ENCODE results near the gene ARSJ.
"Not testable (repeated sequence)": the region's sequence is repeated elsewhere in the genome, so short reads cannot be mapped to it uniquely, and the experiment has no call there.

ARSJ gene

GRCh38 chr4:113979148-113979904, at the start of gene ARSJ:
Gene ARSJ (minus strand): TSS chr4:113979647. CDS start chr4:113978834, 813 bp downstream.
- DNase-seq: no peak

GRCh38 chr4:114028071-114028470, 48.6 kb upstream of the ARSJ start:
- DNase-seq: no peak

- no peak for DNase-seq
Observed at GRCh38 chr4:114027596-114027995, 48.1 kb upstream of the ARSJ start.

- no peak for DNase-seq
Observed at GRCh38 chr4:114026447-114026846, 47.0 kb upstream of the ARSJ start.

- no peak for DNase-seq
Observed at GRCh38 chr4:114025176-114025777, 45.8 kb upstream of the ARSJ start.

GRCh38 chr4:114021451-114021850, 42.0 kb upstream of the ARSJ start:
- no peak for DNase-seq

- no peak for DNase-seq
Observed at GRCh38 chr4:114019969-114020358, 40.5 kb upstream of the ARSJ start.

- DNase-seq: no peak
Observed at GRCh38 chr4:114019276-114019968, 40.0 kb upstream of the ARSJ start.

GRCh38 chr4:114017120-114017917, 37.9 kb upstream of the ARSJ start:
- DNase-seq: no peak

GRCh38 chr4:114015444-114015899, 36.0 kb upstream of the ARSJ start:
- DNase-seq: no peak

- not testable (repeated sequence) for DNase-seq
Observed at GRCh38 chr4:114013201-114013600, 33.8 kb upstream of the ARSJ start.

- no peak for DNase-seq
Observed at GRCh38 chr4:114012749-114013148, 33.3 kb upstream of the ARSJ start.

GRCh38 chr4:114005569-114006442, 26.4 kb upstream of the ARSJ start:
- DNase-seq: no peak

GRCh38 chr4:114004483-114005226, 25.2 kb upstream of the ARSJ start:
- not testable (repeated sequence) for DNase-seq

GRCh38 chr4:113998531-113998930, 19.1 kb upstream of the ARSJ start:
- no peak for DNase-seq

- no peak for DNase-seq
Observed at GRCh38 chr4:113998079-113998478, 18.6 kb upstream of the ARSJ start.

GRCh38 chr4:113997206-113997605, 17.8 kb upstream of the ARSJ start:
- no peak for DNase-seq

GRCh38 chr4:113996599-113997177, 17.2 kb upstream of the ARSJ start:
- no peak for DNase-seq

- no peak for DNase-seq
Observed at GRCh38 chr4:113993887-113994286, 14.4 kb upstream of the ARSJ start.

- no peak for DNase-seq
Observed at GRCh38 chr4:113990886-113991285, 11.4 kb upstream of the ARSJ start.

GRCh38 chr4:113987382-113987941, 8.0 kb upstream of the ARSJ start:
- DNase-seq: no peak

Measured in stimulated activated naive CD4-positive, alpha-beta T cell treated with Interleukin-2 at 50 U/mL for 16 hours (primary cell).